G401 (cell line): ENCODE results near the gene STH. TPM values are rescaled to one million over a fixed set of nuclear protein-coding genes. Genes with fewer than 3 reads are reported as not detected.
"Not testable (repeated sequence)": the region's sequence is repeated elsewhere in the genome, so short reads cannot be mapped to it uniquely, and the experiment has no call there.

Experiments
- DNase-seq: peaks from one replicate; pipeline ENCODE4 v3.0.0-alpha.2; 2015; ENCODE audit warnings: low spot score
- in situ Hi-C: cut with HindIII; loops from 2 replicates; pipeline ENCODE4 v1.10.0; 2016; ENCODE audit warnings: low sequenced_read_pairs, mixed read lengths
- total RNA-seq: library from RNA; depleted of rRNA; stranded (reverse); fragments of >200 nt; shearing (Covaris generic); gene quantifications from 2 replicates; pipeline ENCODE4 v1.2.3, GENCODE V29; 2014; rRNA removed

STH gene, protein sequence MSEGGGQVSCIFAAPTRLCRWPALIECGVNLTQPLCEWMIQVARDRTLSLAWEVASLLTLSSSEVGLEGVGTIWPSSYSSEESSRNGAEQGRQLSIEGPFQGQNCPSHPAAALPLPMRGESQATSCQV
- not detected in 2 replicates for total RNA-seq

DNA sequence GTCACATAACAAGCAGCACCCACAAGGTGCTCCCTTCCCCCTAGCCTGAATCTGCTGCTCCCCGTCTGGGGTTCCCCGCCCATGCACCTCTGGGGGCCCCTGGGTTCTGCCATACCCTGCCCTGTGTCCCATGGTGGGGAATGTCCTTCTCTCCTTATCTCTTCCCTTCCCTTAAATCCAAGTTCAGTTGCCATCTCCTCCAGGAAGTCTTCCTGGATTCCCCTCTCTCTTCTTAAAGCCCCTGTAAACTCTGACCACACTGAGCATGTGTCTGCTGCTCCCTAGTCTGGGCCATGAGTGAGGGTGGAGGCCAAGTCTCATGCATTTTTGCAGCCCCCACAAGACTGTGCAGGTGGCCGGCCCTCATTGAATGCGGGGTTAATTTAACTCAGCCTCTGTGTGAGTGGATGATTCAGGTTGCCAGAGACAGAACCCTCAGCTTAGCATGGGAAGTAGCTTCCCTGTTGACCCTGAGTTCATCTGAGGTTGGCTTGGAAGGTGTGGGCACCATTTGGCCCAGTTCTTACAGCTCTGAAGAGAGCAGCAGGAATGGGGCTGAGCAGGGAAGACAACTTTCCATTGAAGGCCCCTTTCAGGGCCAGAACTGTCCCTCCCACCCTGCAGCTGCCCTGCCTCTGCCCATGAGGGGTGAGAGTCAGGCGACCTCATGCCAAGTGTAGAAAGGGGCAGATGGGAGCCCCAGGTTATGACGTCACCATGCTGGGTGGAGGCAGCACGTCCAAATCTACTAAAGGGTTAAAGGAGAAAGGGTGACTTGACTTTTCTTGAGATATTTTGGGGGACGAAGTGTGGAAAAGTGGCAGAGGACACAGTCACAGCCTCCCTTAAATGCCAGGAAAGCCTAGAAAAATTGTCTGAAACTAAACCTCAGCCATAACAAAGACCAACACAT is at the start of gene STH:
Gene STH, plus strand, starts transcription at position 264 of the 913 bp plus-strand sequence. Its CDS starts 30 bp downstream, at position 294.
- DNase-seq: no peak
- in situ Hi-C loops: no loop called here

DNA sequence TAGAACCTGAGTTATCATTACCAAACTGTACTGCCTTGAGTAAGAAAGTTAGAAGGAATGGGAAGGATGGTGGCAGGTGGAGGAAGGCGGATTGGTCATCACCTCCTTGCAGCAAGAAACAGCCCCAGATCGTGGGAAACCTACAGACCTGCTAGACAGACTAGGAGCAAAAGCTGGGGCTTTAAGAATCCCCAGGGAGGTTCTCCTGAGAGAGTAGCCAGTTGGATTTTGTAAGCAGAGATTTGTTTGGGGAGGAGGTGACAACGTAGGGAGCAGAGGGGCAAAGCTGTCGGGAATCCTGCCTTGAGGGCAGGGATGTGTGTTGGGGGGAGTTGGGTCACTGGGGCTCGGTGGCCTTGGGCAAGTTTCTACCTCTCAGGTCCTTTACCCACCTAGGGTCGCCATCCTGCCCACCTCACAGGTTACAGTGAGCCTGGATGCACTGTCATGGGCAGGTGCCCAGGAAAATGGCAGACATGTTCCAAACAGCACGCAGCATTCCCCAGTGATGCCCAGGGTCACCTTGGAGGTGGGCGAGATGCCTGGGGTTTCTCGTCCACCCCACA is 49.2 kb upstream of the STH start:
- DNase-seq: no peak
- in situ Hi-C loops: no loop called here

GRCh38 chr17:45950888-45951287 is 48.2 kb upstream of the STH start:
- in situ Hi-C loops: no loop called here
- no peak for DNase-seq

GRCh38 chr17:45951403-45951802 is 47.6 kb upstream of the STH start:
- no peak for DNase-seq
- in situ Hi-C loops: no loop called here

- in situ Hi-C loops: no loop called here
These were observed 47.1 kb upstream of the STH start for GRCh38 chr17:45951941-45952340.

GRCh38 chr17:45952814-45953320 is 46.2 kb upstream of the STH start:
- in situ Hi-C loops: no loop called here
- no peak for DNase-seq

More at GRCh38 chr17:45951941-45952340, 47.1 kb upstream of the STH start:
- no peak for DNase-seq

GRCh38 chr17:45953561-45953960 is 45.5 kb upstream of the STH start:
- no peak for DNase-seq
- in situ Hi-C loops: no loop called here

GRCh38 chr17:45954914-45955313 is 44.1 kb upstream of the STH start:
- no peak for DNase-seq
- in situ Hi-C loops: no loop called here

DNA sequence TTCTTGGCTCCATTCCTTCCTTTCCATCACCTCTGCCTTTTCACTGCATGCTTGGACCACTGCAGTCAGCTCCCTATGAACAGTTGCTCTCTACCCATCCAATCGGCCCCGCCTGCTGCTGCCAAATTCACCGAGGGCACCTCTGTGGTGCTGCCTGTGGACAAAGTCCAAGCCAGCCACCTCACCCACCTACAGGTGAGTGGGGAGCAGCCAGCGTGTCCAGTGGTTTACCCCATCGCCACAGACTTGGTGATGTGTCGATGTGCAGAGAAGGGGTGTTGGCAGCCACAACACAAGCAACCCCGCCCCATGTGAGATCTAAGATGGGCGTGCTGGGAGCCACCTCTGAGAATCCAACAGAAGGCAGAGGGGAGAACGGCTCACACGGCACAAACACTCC is 43.7 kb upstream of the STH start:
- DNase-seq: no peak
- in situ Hi-C loops: no loop called here

DNA sequence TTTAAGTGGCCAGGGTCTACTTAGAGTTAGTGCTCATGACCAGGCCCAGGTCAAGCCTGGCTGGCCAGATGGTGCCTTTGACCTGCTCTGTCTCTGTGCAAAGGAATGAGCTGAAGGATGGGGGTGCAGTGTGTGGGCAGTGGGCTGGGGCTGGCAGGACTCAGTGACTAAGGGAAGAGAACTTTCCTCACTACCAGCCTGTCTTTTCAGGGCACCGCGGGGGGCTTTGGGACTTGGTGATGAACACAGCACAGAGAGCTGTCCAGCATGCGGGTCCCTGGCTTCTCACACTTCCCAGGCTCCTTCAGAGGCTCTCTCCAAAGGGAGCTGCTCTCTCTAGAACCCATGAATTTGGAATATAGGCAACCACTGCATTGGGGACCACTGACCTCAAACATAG is 43.0 kb upstream of the STH start:
- in situ Hi-C loops: no loop called here
- no peak for DNase-seq

DNA sequence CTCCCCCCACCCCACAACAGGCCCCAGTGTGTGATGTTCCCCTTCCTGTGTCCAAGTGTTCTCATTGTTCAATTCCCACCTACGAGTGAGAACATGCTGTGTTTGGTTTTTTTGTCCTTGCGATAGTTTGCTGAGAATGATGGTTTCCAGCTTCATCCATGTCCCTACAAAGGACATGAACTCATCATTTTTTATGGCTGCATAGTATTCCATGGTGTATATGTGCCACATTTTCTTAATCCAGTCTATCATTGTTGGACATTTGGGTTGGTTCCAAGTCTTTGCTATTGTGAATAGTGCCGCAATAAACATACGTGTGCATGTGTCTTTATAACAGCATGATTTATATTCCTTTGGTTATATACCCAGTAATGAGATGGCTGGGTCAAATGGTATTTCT is 42.3 kb upstream of the STH start:
- in situ Hi-C loops, DNase-seq: not testable (repeated sequence)

DNA sequence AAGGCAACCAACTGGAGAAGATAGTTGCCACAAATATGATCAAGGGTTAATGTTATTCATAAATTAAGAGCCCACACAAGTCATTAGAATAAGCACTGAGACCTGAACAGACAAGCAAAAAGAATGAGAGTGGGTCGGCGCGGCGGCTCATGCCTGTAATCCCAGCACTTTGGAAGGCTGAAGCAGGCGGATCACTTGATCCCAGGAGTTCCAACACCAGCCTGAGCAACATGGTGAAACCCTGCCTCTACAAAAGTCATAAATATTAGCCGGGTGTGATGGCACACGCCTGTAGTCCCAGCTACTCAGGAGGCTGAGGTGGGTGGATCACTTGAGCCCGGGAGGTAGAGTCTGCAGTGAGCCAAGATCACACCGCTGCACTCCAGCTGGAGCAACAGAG is 40.7 kb upstream of the STH start:
- in situ Hi-C loops: no loop called here
- no peak for DNase-seq

DNA sequence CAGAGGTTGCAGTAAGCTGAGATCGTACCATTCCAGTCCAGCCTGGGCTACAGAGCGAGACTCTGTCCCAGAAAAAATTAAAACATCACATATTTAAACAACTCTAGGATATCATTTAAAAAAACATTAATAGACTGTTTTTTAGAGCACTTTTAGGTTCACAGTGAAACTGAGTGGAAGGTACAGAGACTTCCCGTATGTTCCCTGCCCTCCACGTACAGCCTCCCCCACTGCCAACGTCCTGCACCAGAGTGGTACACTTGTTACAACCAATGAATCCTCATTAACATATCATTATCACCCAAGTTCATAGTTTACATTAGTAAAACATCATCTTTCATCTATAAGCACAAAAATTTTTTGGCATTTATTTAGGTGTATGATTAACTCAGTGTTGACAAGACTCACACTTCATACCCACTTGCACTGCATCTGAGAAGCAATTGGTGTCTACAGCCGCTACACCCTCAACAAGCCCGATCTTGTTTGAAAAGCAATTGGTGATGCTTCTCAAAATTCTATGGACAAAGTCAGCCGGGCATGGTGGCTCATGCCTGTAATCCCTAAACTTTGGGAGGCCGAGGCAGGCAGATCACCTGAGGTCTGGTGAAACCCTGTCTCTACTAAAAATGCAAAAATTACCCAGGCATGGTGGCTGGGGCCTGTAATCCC is 39.9 kb upstream of the STH start:
- in situ Hi-C loops: no loop called here
- DNase-seq: no peak

DNA sequence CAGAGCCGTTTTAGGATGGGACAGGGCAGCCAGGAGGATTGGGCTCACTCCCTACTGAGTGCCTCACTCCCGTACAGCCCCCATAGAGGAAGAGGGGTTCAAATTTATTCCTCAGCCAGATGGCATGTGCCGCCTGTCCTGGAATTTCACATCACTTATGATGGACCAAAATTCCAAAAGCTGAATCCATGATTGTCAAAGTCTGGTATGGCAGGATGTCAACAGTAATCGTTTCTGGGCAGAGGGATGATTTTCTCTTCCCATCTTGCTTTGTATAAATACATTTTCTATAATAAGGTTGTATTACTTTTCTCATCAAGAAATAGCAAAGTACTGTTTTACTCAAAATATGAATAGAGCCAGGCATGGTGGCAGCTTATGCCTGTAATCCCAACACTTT is 38.7 kb upstream of the STH start:
- in situ Hi-C loops: no loop called here
- no peak for DNase-seq

GRCh38 chr17:45961206-45961605 is 37.8 kb upstream of the STH start:
- DNase-seq: no peak
- in situ Hi-C loops: no loop called here

- in situ Hi-C loops: no loop called here
- no peak for DNase-seq
These were observed 36.7 kb upstream of the STH start for GRCh38 chr17:45962221-45962972.

GRCh38 chr17:45963283-45963682 is 35.8 kb upstream of the STH start:
- in situ Hi-C loops: no loop called here

GRCh38 chr17:45963889-45964288 is 35.2 kb upstream of the STH start:
- in situ Hi-C loops: no loop called here
- peak; percentile 50 for DNase-seq

More at GRCh38 chr17:45963283-45963682, 35.8 kb upstream of the STH start:
- DNase-seq: no peak

- no peak for DNase-seq
- in situ Hi-C loops: no loop called here
These were observed 34.4 kb upstream of the STH start for GRCh38 chr17:45964634-45965033.
